Smooth muscle cell of the brain vasculature (primary cell): ENCODE results near the gene LSP1.
A peak's percentile ranks its signal among the peaks of the same experiment; 100 is the strongest.

Experiments used
- DNase-seq: peaks from one replicate; pipeline ENCODE4 v3.0.0-alpha.2; 2012; ENCODE audit warnings: low read depth, low spot score

The LSP1 gene

GRCh38 chr11:1848640-1849430 lies 4.0 kb upstream of the LSP1 start:
- no peak for DNase-seq

- no peak for DNase-seq
Measured at GRCh38 chr11:1851468-1852180, 1.3 kb upstream of the LSP1 start.

- no peak for DNase-seq
Measured at GRCh38 chr11:1852271-1852876, 510 bp upstream of the LSP1 start.

- no peak for DNase-seq
Measured at GRCh38 chr11:1853376-1854131, 670 bp downstream of the LSP1 start.

GRCh38 chr11:1854132-1854948 lies 1.5 kb downstream of the LSP1 start:
- DNase-seq: no peak

GRCh38 chr11:1854949-1855885 lies 2.3 kb downstream of the LSP1 start:
- no peak for DNase-seq

- no peak for DNase-seq
Measured at GRCh38 chr11:1855886-1856265, 3.0 kb downstream of the LSP1 start.

GRCh38 chr11:1856306-1857005 lies 3.6 kb downstream of the LSP1 start:
- no peak for DNase-seq

- no peak for DNase-seq
Measured at GRCh38 chr11:1857064-1857463, 4.2 kb downstream of the LSP1 start.

- no peak for DNase-seq
Measured at GRCh38 chr11:1858154-1858553, 5.3 kb downstream of the LSP1 start.

- no peak for DNase-seq
Measured at GRCh38 chr11:1858576-1858975, 5.7 kb downstream of the LSP1 start.

GRCh38 chr11:1859004-1859403 lies 6.1 kb downstream of the LSP1 start:
- no peak for DNase-seq

GRCh38 chr11:1860108-1860507 lies 7.2 kb downstream of the LSP1 start:
- no peak for DNase-seq

- no peak for DNase-seq
Measured at GRCh38 chr11:1861435-1862411, 8.8 kb downstream of the LSP1 start.

- no peak for DNase-seq
Measured at GRCh38 chr11:1862588-1863351, 9.9 kb downstream of the LSP1 start.

GRCh38 chr11:1863352-1864216 lies 10.7 kb downstream of the LSP1 start:
- peak; percentile 83 for DNase-seq
